Measurements from ENCODE around the gene SLITRK3. TPM values are rescaled to one million over a fixed set of nuclear protein-coding genes. Genes with fewer than 3 reads are reported as not detected.

SLITRK3 gene
- polyA plus RNA-seq, 2 of the 4 experiments (the other 2 are of a cell fraction): not detected

DNA sequence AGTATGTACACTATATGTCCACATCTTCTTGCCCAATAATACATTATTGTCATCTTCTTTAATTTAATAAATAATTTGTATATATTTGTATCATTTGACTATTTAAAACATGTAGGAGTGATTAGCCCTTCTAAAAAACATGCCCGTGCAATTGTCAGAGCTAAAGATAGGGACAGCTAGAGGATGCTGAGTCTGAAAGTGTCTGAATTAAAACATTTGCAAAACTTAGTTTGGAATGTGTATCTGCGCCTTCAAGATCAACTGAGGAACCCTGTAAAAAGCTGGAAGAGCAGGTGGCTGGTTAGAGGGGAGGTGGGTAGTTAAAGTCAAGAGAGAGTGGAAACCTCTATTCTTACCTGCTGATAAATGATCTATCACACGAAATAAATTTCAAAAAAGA is 4.7 kb downstream of the SLITRK3 start (continued):
- no peak for TF ChIP-seq POLR2AphosphoS2 (conservative IDR thresholded peaks at IDR 0.05; ENCODE audit: low read length)
- no peak for TF ChIP-seq CEBPB (IDR thresholded peaks at IDR 0.05)
- TF ChIP-seq SREBF2 (IDR thresholded peaks at IDR 0.05): no peak
- TF ChIP-seq NPAS2 (CRISPR knock-in tag; IDR thresholded peaks at IDR 0.05; ENCODE audit: borderline replicate concordance): no peak

DNA sequence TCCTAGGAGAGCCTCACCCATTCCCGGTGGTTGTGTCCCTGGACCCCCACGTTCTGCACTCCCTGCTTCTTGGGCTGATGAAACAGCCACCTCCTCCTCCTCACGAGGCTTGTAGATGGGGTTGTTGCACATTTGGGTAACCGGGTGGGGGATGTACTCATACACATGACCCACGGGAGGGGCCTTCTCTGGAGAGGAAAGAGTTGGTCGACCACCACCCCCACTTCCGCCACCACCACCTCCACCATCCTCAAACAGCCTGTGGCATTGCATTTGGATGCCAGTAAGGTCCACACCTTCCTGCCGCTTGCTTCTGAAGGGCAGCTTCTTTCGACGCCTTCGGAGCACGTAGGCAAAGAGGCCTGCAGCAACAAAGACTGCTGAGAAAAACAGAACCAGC is 7.7 kb downstream of the SLITRK3 start:
- H3K27ac ChIP-seq: no peak overlapping the region
- 54% methylated on average over 12 of the region's 12 CpGs for WGBS (ENCODE audit: missing lambda C conversion rate)
- no peak overlapping the region for H3K4me2 ChIP-seq
- ChIA-PET POLR2A (no interaction called here), CTCF (interaction anchor here (0.7 kb wide), 1 partner anchor 14 kb away, joined by 4 read pairs; no protein-coding TSS in a partner anchor)
- no peaks in the 10 kb centered on the region for H3K9me3 ChIP-seq
- FAIRE-seq (no peak), ATAC-seq (no peak), DNase-seq (ENCODE audit: low read depth in 1 of 2, low spot score in 1 of 2) (no peak)
- no peak overlapping the region for H3K4me3 ChIP-seq
- H3K4me1 ChIP-seq: peaks cover under 1% of the 10 kb centered on the region; the same call in 1 of the 3 replicates
- TF ChIP-seq ESRRA (IDR thresholded peaks at IDR 0.05; ENCODE audit: borderline replicate concordance, low read length) (no peak), FOSL2 (IDR thresholded peaks at IDR 0.05) (no peak), FOSL2 (CRISPR knock-in tag; IDR thresholded peaks at IDR 0.05) (no peak), JUN (IDR thresholded peaks at IDR 0.05) (no peak), CBX8 (IDR thresholded peaks at IDR 0.05) (no peak), HEYL (CRISPR knock-in tag; IDR thresholded peaks at IDR 0.05) (no peak), EP300 (IDR thresholded peaks at IDR 0.05) (no peak), RARB (CRISPR knock-in tag; IDR thresholded peaks at IDR 0.05) (no peak), HOXB13 (CRISPR knock-in tag; IDR thresholded peaks at IDR 0.05; ENCODE audit: low read depth) (no peak), MAFK (IDR thresholded peaks at IDR 0.05; ENCODE audit: partially characterized antibody) (no peak), EHMT2 (IDR thresholded peaks at IDR 0.05; ENCODE audit: low read depth) (no peak)
- TF ChIP-seq, protein P1, sequence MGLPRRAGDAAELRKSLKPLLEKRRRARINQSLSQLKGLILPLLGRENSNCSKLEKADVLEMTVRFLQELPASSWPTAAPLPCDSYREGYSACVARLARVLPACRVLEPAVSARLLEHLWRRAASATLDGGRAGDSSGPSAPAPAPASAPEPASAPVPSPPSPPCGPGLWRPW (IDR thresholded peaks at IDR 0.05): no peak
- TF ChIP-seq, protein P2, sequence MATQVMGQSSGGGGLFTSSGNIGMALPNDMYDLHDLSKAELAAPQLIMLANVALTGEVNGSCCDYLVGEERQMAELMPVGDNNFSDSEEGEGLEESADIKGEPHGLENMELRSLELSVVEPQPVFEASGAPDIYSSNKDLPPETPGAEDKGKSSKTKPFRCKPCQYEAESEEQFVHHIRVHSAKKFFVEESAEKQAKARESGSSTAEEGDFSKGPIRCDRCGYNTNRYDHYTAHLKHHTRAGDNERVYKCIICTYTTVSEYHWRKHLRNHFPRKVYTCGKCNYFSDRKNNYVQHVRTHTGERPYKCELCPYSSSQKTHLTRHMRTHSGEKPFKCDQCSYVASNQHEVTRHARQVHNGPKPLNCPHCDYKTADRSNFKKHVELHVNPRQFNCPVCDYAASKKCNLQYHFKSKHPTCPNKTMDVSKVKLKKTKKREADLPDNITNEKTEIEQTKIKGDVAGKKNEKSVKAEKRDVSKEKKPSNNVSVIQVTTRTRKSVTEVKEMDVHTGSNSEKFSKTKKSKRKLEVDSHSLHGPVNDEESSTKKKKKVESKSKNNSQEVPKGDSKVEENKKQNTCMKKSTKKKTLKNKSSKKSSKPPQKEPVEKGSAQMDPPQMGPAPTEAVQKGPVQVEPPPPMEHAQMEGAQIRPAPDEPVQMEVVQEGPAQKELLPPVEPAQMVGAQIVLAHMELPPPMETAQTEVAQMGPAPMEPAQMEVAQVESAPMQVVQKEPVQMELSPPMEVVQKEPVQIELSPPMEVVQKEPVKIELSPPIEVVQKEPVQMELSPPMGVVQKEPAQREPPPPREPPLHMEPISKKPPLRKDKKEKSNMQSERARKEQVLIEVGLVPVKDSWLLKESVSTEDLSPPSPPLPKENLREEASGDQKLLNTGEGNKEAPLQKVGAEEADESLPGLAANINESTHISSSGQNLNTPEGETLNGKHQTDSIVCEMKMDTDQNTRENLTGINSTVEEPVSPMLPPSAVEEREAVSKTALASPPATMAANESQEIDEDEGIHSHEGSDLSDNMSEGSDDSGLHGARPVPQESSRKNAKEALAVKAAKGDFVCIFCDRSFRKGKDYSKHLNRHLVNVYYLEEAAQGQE (IDR thresholded peaks at IDR 0.05): no peak
- TF ChIP-seq, protein P3, sequence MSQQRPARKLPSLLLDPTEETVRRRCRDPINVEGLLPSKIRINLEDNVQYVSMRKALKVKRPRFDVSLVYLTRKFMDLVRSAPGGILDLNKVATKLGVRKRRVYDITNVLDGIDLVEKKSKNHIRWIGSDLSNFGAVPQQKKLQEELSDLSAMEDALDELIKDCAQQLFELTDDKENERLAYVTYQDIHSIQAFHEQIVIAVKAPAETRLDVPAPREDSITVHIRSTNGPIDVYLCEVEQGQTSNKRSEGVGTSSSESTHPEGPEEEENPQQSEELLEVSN (IDR thresholded peaks at IDR 0.05; ENCODE audit: borderline replicate concordance, low read depth): no peak

DNA sequence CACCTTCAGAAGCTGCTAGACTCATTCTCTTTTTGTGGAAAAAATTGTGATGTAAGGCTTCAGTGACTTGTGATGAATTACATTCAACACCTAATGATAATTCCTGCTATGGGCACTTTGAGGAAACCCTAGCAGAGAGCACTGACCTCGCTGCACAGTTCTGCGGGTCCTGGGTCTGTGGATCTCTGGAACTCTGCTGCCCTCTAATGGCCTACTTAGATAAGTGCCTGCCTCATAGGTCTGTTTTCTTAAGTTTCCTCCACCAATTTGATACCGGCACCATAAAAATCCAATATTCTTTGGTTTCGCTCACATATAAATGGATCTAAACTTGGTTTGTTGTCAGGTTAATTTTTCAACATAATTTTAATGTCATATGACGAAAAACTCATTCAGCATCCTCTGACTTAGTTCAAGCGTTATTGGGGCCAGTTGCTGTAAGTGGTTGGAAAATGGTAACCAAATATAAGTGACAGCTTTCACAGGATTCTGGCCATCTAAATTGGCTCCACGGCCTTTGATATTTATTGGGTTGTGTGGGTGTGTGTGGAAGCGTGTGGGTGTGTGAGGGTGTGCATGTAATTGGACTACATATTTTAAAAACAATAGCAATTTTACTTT is 10.4 kb downstream of the SLITRK3 start:
- CTCF ChIA-PET: interaction anchor here (0.6 to 2.5 kb wide), 6 partner anchors 9 to 374 kb away, joined by 3 to 10 read pairs (median 3); no protein-coding TSS in a partner anchor
- POLR2A ChIA-PET: no interaction called here

More for the DNA sequence above, 10.4 kb downstream of the SLITRK3 start:
- no peak for FAIRE-seq
- Histone ChIP-seq H3K4me3 (no peak overlapping the region), H3K4me1 (no peaks in the 10 kb centered on the region), H3K27ac (no peak overlapping the region), H3K4me2 (no peak overlapping the region), H3K9me3 (no peaks in the 10 kb centered on the region)
- WGBS (ENCODE audit: missing lambda C conversion rate): 2% methylated on average over 8 of the region's 8 CpGs
- TF ChIP-seq NR3C1 (IDR thresholded peaks at IDR 0.05): no peak
- TF ChIP-seq BHLHE40 (IDR thresholded peaks at IDR 0.05; ENCODE audit: low read depth, low read length): no peak
- no peak for TF ChIP-seq ZSCAN20 (CRISPR knock-in tag; IDR thresholded peaks at IDR 0.05)
- TF ChIP-seq SMC3 (IDR thresholded peaks at IDR 0.05): peak; percentile 83
- TF ChIP-seq RAD21 (conservative IDR thresholded peaks at IDR 0.05 in 1 of 2, IDR thresholded peaks at IDR 0.05 in 1 of 2): peak; percentile 92 to 93
- no peak for TF ChIP-seq HOXA7 (CRISPR knock-in tag; IDR thresholded peaks at IDR 0.05)
- TF ChIP-seq, protein P4, sequence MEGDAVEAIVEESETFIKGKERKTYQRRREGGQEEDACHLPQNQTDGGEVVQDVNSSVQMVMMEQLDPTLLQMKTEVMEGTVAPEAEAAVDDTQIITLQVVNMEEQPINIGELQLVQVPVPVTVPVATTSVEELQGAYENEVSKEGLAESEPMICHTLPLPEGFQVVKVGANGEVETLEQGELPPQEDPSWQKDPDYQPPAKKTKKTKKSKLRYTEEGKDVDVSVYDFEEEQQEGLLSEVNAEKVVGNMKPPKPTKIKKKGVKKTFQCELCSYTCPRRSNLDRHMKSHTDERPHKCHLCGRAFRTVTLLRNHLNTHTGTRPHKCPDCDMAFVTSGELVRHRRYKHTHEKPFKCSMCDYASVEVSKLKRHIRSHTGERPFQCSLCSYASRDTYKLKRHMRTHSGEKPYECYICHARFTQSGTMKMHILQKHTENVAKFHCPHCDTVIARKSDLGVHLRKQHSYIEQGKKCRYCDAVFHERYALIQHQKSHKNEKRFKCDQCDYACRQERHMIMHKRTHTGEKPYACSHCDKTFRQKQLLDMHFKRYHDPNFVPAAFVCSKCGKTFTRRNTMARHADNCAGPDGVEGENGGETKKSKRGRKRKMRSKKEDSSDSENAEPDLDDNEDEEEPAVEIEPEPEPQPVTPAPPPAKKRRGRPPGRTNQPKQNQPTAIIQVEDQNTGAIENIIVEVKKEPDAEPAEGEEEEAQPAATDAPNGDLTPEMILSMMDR (IDR thresholded peaks at IDR 0.05): peak; percentile 85
- peak; percentile 92 to 98 for ATAC-seq
- peak in 1 of 2 experiments; percentile 67 for DNase-seq (ENCODE audit: low read depth in 1 of 2, low spot score in 1 of 2)
